Stimulated activated CD4-positive, alpha-beta T cell treated with anti-CD3 and anti-CD28 coated beads, Interleukin-1b, Interleukin-23, amount 100 ng/mL, for 4 hours (primary cell): Measurements from ENCODE around the gene CADM2.
"Not testable (repeated sequence)": the region's sequence is repeated elsewhere in the genome, so short reads cannot be mapped to it uniquely, and the experiment has no call there.

ENCODE experiments used
- DNase-seq, 2 donors: peaks; one replicate each; pipeline ENCODE4 v3.0.0-alpha.2; 2020; ENCODE audit warnings: low read depth in 2 of 2

Gene CADM2

DNA sequence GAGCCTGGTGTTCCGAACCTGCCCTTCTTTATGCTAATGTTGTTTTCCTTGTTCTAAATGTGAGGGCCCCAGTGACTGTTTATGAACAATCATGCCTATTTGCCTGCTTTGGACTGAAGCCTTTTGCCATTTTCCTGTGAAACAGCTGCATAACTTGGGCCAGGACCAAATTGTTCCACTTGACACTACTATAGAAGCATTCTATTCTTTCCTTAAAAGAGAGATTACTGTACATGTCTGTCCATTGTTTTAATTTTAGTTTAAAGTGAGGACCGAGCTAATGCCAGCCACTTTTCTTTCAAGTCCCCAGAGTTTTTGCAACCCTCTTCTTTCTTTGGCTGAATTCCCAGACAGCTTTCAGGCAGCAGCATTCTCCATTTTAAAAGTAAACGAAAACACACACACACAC lies 980.3 kb downstream of the CADM2 start:
- no peak for DNase-seq

DNA sequence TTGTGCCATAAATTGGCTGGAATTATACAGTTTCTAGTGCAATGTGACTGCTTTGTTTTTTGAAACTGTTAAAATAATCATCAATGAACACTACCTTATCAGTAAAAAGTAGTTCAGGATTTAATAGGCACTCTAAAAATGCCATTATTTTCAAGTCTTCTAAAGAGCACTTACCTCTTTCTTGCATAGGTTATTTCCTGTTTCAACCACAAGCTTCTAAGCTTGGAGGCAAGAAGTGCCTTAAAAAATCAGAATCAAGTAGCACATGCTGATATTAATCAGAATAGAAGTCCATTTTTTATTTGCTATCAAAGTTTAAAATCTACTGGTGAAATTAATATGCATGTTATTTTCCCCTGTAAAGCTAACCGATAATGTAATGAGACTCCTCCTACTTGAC lies 991.6 kb downstream of the CADM2 start:
- no peak for DNase-seq

DNA sequence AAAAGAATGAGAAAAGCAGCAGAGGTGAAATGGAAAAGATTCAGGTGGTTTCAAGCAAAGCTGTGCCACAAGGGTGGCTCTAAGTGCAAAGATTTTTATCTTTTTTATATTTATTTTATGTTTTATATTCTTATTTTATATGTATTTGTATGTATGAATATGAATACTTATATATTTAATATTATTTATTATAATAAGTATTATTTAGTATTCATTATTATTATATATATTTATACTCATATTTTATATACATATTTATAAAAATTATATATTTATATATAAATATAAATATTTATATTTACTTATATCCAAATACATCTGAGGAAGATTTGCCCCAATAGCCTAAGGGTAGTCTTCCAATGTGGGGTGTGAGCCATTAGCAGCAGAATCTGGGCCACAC lies 1002.0 kb downstream of the CADM2 start:
- DNase-seq: no peak

DNA sequence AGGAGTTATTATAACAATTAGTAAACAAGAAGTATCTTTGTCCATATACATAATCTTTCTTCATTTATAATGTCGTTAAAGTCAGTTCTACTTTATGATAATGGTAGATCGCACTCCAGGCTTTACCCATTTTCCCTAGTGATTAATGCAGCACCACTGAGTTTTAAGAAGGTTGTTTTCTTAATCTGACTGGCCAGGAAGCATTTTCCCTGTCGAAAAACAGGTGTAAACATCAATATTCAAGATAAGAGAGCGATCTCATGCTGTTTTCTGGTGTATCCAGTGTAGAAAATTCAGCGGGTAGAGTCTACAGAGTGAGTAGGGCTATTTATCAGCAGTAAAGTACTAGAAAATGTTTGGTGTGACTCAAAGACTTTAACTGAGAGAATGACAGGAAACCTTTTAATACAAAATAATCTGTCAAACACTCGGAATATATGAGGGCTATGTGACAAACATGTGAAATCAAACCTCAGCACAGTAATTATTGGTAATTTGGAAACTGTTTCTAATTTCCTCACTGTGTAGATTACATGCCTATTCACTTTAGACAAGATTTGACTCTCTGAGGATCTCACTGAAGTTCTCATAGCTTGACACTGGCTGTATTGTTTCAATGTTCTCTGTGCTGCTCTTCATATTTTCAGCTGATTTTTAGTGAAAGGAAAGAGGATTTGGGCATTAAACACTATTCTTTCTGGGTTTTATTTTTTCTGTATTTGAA lies 1019.0 kb downstream of the CADM2 start:
- DNase-seq: no peak

DNA sequence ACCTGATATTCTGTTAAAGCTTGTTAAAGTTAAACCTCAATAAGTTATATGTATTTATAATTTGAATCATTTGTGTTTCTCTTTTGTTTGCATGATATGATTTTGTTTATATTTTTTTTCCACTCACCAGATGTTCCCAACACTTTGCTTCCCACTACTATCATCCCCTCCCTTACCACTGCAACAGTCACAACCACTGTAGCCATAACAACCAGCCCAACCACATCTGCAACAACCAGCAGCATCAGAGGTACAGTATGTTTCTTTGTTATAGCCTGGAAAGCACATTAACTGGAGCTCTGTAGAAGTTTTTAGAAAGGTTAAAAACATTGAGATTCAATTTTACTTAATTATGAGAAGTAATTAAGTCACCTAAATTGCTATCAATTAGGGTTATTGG lies 1020.2 kb downstream of the CADM2 start:
- no peak for DNase-seq

DNA sequence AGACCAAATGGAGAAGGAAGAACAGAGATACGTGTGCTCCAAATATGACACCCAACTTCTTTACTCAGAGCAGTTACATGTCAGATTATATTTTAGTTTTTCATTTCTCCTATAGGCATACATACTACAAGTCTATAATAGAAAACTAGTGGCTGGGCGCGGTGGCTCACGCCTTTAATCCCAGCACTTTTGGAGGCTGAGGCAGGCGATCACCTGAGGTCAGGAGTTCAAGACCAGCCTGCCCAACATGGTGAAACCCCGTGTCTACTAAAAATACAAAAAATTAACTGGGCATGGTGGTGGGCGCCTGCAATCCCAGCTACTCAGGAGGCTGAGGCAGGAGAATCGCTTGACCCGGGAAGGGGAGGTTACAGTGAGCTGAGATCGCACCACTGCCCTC lies 1030.8 kb downstream of the CADM2 start:
- DNase-seq: not testable (repeated sequence)

DNA sequence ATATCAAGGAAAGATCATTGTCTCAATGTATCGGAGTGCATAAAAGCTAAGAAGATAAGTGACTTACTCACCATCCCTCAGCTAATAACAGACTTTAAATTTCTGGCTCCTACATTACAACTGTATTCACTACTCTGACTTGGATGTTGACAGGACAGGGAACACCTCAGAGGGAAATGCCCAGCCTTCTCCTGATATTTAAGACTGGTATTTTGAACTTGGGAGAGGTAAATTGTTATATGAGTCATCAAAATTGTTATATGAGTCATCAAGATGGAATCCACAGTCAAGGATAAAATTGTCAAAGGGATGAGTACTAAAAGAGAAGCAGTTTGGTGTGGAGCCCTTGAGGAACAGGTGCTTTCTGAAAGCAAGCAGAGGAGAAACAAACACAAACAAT lies 1070.8 kb downstream of the CADM2 start:
- no peak for DNase-seq

DNA sequence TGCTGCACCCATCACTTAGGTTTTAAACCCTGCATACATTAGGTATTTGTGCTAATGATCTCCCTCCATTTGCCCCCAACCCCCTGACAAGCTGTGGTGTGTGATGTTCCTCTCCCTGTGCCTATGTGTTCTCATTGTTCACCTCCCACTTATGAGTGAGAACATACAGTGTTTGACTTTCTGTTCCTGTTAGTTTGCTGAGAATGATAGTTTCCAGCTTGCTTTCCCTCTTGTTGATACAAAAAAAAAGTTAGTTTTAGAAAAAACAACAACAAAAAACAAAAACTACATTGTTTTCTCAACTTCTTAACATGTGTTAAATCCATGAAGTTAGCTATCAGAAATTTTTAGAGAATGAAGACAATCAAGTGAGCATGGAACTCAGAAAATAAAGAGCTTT lies 1079.1 kb downstream of the CADM2 start:
- DNase-seq: no peak

DNA sequence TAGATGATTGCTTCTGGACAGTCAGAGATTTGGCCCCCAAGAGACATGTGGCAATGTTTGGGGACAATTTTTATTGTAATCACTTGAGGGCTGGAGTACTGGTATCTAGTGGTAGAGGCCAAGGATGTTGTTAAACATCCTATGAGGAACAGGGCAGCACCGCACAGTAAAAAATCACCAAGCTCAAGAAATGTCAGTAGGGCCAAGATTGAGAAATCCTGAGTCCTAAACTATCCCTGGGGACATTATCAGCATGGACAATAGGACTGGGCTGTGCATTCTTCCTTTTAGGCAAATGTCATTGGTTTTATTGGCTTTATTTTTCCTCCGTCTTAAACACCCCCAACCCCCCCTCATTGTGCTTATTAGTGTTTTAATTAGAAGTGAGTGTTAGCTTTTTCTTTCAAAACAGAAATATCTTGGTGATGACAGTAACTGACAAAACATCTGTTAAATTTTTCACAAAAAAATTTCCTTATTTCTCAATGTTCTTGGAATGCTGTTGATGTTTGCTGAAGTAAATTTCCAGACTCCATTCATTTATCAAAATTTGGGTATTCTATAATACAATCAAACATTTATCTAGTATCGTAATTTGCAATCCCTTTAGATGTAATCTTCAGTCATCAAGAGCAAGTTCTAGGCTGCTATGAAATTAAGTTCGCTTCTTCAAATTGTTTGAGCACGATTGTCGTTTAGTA lies 1087.8 kb downstream of the CADM2 start:
- no peak for DNase-seq

DNA sequence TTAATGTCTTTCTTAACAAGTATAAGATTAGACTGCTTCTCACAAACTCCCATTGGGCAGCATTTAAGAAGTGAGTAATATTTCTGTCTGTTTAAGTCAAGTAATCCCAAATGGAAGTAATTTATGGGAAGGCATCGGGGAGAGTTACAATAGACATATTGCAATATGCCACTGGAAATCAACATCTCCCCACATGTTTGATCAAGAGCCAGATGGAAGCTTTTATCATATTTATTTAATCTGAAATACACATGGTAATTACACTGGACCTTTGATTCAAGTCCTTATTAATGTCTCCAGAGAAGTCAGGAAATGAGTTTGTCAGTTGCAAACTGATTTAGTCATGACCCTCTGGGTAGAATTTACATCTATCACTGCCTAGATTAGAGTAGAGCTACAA lies 1088.4 kb downstream of the CADM2 start:
- DNase-seq: no peak

DNA sequence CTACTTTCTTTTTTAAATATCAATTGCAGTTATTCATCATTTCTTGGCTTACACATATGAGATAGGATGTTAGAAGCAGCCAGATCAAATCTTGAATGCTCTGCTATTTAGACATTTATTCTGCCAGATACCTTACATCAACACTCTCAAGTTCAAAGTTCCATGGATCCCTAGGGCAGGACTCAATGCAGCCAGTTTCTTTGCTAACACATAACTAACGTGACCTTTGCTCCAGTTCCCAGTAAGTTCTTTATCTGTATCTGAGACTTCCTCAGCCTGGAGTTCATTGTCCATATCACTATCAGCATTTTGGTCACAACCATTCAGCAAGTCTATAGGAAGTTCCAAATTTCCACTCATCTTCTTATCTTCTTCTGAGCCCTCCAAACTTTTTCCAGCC lies 1092.3 kb downstream of the CADM2 start:
- no peak for DNase-seq

DNA sequence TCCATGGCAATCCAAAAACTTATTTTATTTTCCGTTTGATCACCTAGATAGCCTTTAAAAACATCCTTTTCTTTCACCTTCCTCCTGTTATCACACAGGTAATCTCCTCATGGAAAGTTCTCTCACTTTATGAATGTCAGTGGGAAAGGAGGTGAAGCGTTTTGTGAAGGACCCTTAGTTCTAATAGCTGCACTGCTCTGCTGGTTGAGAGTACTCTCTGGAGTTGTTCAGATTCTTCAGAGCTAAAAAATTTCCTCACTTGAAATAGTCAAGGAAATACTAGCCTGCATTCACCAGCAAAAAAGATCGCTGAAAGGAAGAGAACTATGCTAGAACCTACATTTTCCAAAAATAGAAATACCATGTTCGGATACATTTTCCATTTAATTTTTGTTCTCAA lies 1097.2 kb downstream of the CADM2 start:
- no peak for DNase-seq

DNA sequence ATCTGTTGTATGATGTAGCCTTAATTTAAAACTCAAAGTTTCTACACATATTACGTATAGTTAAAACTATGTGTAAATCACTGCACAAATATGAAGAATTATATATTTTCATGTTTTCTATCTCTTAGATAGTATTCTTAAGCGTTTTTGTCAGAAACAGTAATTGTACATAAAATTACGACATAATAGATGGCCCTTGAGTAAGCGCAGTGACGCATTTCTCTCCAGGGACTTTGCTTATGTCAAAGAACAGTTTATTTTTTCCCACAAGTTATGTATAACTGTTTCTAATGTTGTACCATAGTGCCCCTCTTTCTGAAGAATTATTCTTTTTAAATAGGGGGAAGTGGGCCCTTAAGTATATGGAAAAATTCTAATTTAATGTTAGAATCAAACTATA lies 1098.2 kb downstream of the CADM2 start:
- no peak for DNase-seq

DNA sequence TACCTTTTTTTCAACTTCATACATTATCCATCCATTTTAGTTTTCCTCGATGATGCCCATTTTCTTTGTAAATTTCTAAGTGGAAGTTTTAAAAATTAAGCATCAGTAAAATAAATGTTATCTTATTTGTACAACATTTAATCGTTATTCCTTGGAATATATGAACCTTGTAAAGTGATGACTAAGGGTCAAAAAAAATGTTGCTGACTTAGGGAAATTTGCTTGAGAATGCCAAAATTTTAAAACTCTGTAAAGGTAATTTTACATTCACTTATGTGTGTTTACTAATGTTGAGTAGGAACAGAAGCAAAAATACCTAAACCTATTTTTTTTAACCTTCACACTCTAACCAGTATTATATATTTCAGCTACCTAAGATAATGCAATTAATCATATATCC lies 1115.0 kb downstream of the CADM2 start:
- no peak for DNase-seq

DNA sequence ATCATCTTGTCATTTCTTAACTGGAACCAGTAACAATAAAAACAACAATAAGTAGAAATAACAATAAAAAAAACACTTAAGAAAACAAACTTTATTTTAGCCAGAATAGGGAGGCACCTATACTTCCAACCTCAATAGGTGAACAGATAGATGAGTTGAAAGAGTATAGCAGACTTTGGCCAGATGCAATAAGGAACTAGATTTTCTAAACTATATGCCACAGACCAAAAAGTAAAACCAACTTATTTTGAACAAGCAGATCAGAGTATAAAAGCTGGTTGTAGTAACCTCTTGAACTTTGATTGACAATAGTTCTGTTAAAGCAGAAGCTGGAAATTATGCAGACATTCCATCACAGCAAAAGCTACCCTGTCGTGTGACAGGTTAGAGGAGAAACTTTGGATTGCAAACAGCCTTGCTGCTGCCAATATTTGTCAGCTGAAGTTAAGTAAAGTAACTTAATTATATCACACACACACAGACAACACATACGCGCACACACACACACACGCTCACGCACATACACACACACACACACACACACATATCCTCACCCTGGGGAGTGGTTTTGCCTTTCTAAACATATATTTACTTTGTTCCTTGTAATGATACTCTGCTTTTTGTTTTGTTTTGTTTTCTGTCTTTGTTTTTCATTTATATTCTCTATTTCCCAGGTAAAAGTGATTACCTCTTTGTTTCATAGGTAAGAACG lies 1128.5 kb downstream of the CADM2 start:
- no peak for DNase-seq

DNA sequence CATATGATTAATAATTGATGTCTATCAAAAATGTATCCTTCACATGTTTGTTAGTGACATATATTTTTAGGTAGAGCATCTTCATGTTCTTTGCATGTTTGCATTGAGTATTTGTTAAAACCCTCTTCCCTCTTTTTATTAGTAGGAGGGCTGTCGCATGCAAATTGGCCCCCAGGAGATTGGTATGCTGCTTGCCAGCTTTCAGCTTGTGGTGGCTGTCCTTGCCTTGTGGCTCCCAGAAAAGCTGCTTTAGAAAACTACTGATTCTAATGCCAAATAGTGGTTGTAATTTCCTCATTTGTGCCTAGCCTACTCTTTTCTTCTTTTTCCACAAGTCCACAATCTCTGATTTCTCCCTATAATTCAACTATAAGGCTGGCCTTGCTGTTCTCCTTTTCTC lies 1145.4 kb downstream of the CADM2 start:
- DNase-seq: no peak

DNA sequence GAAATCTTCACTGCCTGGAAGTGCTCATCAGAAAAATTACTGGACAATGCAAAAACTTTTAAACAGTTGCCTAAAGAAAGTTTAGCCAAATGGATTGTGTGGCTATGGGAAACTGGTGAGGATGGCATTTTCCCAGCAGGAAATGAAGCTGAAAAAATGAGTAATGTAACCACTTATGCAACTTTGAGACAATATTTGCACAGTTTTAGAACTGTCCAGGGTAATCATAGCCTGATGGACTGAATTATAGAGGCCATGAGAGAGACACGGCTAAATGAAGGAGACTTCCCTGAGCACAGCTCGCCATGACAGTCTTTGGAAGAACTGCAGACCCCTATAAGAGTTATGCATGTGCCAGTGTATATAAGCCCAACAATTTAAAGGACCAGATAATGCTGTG lies 1150.6 kb downstream of the CADM2 start:
- DNase-seq: no peak
